Endothelial cell of umbilical vein (primary cell): Measurements from ENCODE around the gene RAB3GAP1.

Experiments
- CTCF ChIP-seq, 2 donors: IDR thresholded peaks; 1 replicate in 1 of 2; 2 replicates in 1 of 2; pipeline ENCODE4 v1.5.1; 2011; ENCODE audit warnings: low read length in 2 of 2, mild to moderate bottlenecking in 2 of 2, moderate library complexity in 2 of 2, control low read depth in 1 of 2, inconsistent platforms in 1 of 2, low read depth in 1 of 2; ENCODE audit not compliant: insufficient read depth in 1 of 2; ENCODE audit errors: extremely low read depth in 1 of 2
- EZH2 ChIP-seq: IDR thresholded peaks from 2 replicates; pipeline ENCODE4 v1.6.1; 2012; ENCODE audit warnings: borderline replicate concordance, low read depth, mild to moderate bottlenecking, moderate library complexity, low read length, inconsistent platforms; ENCODE audit not compliant: severe bottlenecking

- TF ChIP-seq EZH2 = no peak
- TF ChIP-seq CTCF (IDR thresholded peaks at IDR 0.05; ENCODE audit: extremely low read depth in 1 of 2, insufficient read depth in 1 of 2, low read depth in 1 of 2, low read length in 2 of 2) = no peak
Measured at GRCh38 chr2:135163901-135164300, 111.8 kb downstream of the RAB3GAP1 start.
